ENCODE measurements around the gene C2orf72.

DNA sequence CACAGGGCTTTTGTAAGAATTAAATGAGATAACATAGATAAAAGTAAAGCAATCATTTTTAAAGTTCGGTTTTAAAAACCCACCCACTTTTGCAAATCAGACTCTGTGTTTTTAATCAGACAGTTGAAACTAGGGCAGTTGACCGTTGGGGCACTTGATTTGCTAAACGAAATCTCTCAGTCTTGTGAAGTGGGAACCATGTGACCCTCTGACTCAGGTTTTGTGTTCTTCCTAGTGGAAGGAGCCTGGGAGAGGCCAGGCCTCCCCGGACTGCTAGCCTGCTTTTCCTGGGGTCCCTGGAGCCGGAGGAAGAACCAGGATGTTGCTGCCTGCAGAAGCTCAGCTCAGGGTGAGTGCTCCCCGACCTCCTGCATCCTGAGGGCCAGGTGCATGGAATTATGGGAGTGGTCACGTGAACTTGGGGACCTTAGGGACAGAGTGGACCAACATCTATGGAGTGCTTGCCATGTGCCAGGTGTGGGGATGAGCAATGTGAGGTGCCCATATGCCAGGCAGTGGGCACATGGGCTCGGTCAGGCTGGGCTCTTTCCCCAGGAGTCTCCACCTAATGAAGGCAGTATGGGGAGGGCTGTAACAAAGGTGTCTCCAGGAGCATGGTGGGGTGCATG, 3.9 kb downstream of the C2orf72 start:
- TF ChIP-seq EP300 (IDR thresholded peaks at IDR 0.05; ENCODE audit: borderline replicate concordance): no peak
- TF ChIP-seq, protein P1, sequence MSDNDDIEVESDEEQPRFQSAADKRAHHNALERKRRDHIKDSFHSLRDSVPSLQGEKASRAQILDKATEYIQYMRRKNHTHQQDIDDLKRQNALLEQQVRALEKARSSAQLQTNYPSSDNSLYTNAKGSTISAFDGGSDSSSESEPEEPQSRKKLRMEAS (IDR thresholded peaks at IDR 0.05): no peak
- TF ChIP-seq, protein P2, sequence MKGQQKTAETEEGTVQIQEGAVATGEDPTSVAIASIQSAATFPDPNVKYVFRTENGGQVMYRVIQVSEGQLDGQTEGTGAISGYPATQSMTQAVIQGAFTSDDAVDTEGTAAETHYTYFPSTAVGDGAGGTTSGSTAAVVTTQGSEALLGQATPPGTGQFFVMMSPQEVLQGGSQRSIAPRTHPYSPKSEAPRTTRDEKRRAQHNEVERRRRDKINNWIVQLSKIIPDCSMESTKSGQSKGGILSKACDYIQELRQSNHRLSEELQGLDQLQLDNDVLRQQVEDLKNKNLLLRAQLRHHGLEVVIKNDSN (IDR thresholded peaks at IDR 0.05): no peak
